ENCODE results near the gene RNF157. TPM values are rescaled to one million over a fixed set of nuclear protein-coding genes. Genes with fewer than 3 reads are reported as not detected.

The RNF157 gene
- total RNA-seq, 4 donors from 2014 or later, result 50.5 to 142 (median 85.3) TPM

GRCh38 chr17:76153202-76153601 is 87.1 kb downstream of the RNF157 start:
- no peak for TF ChIP-seq POLR2A (IDR thresholded peaks at IDR 0.05)
- TF ChIP-seq CTCF (IDR thresholded peaks at IDR 0.05 in 4 of 5, conservative IDR thresholded peaks at IDR 0.05 in 1 of 5), result no peak
- H3K4me3 ChIP-seq, result no peak overlapping the region
- H3K36me3 ChIP-seq, result peaks cover 0 to 27% of the 10 kb centered on the region in 2 donors
- intact Hi-C loops (cut with DNase I; ENCODE audit: low total_unique reads) (no loop called here), in situ Hi-C loops (cut with MboI; ENCODE audit: low sequenced_read_pairs in 4 of 4) (no loop called here)
- DNase-seq, result no peak
- H3K27me3 ChIP-seq, result no peaks in the 10 kb centered on the region
- no peak for ATAC-seq
- no peak overlapping the region for H3K27ac ChIP-seq
- no peaks in the 10 kb centered on the region for H3K4me1 ChIP-seq
- H3K9me3 ChIP-seq, result no peaks in the 10 kb centered on the region

DNA sequence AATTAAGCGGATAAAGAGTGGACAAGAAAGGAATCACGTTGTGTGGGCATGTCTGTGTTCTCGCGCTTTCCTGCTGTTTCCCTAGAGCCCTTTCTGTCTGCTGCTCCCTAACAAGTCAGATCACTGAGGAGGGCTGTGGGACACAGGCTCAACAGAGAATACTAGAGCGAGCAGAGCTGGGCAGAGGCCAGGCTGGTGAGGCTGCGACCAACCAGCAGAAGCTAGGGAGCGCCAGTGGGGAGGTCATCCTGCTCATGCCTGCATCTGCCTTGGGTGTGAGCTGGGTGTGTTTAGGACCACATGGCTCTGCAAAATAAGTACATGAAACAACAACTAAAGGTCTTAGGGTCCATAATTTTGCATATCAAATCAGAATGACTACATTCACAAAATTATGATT is 87.7 kb downstream of the RNF157 start:
- Histone ChIP-seq H3K36me3 (peaks cover 0 to 20% of the 10 kb centered on the region in 2 donors), H3K27ac (no peak overlapping the region), H3K27me3 (no peaks in the 10 kb centered on the region), H3K4me3 (no peak overlapping the region), H3K9me3 (no peaks in the 10 kb centered on the region), H3K4me1 (no peaks in the 10 kb centered on the region)
- in situ Hi-C loops (cut with MboI; ENCODE audit: low sequenced_read_pairs in 4 of 4), result no loop called here
- intact Hi-C loops (cut with DNase I; ENCODE audit: low total_unique reads), result no loop called here
- DNase-seq (no peak), ATAC-seq (no peak)
- TF ChIP-seq CTCF (IDR thresholded peaks at IDR 0.05 in 4 of 5, conservative IDR thresholded peaks at IDR 0.05 in 1 of 5) (no peak), POLR2A (IDR thresholded peaks at IDR 0.05) (no peak)

GRCh38 chr17:76151896-76152454 is 88.3 kb downstream of the RNF157 start:
- ATAC-seq (no peak), DNase-seq (no peak)
- Histone ChIP-seq H3K27ac (no peak overlapping the region), H3K36me3 (peaks cover 0 to 17% of the 10 kb centered on the region in 2 donors), H3K4me1 (no peaks in the 10 kb centered on the region), H3K27me3 (no peaks in the 10 kb centered on the region), H3K4me3 (no peak overlapping the region), H3K9me3 (no peaks in the 10 kb centered on the region)
- in situ Hi-C loops (cut with MboI; ENCODE audit: low sequenced_read_pairs in 4 of 4), result no loop called here
- no peak for TF ChIP-seq POLR2A (IDR thresholded peaks at IDR 0.05)
- no peak for TF ChIP-seq CTCF (IDR thresholded peaks at IDR 0.05 in 4 of 5, conservative IDR thresholded peaks at IDR 0.05 in 1 of 5)
- intact Hi-C loops (cut with DNase I; ENCODE audit: low total_unique reads), result no loop called here

DNA sequence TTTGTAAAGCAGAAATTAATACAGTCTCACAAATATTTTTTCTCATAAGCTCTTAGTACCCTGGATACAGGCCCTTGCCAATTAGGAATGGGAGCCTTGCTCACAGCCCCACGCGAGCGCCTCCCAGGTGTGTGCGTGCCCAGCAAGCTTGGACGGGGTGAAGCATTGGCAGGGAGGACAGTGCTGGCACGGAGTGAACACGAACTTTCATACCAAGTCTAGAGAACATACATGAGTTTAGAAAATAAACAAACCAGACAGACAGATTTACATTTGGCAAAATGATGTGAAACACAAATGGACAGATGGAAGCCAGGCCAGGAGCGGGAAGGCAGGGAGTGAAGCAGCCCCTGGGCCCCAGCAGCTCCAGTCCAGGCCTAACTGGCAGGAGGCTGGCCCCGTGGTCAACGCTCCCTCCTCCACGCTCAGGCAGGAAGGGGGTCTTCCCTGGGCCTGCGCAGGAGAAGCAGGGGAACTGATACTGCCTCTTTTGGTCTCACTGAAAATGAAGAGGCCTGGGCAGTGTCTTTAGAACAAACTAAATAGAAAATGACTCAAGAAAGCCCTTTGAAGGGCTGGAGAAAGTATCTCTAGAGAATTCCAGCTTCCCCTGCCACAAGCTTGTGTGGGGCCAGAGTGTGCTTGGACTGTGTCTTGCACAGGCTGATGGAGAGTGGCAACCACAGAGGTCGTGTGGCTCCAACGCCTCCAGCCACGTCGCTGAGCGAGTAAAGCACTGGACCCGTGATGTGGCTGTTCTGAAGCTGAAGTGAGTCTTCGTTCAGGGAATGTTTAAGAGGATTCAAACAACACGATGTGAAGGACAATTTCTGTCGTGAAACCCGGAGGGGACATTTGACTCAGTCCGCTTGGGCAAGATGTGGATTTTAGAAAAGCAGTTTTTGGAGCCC is 89.3 kb downstream of the RNF157 start:
- no peaks in the 10 kb centered on the region for H3K9me3 ChIP-seq
- ATAC-seq (no peak), DNase-seq (no peak)
- TF ChIP-seq CTCF (IDR thresholded peaks at IDR 0.05 in 4 of 5, conservative IDR thresholded peaks at IDR 0.05 in 1 of 5) (no peak), POLR2A (IDR thresholded peaks at IDR 0.05) (no peak)
- no peaks in the 10 kb centered on the region for H3K27me3 ChIP-seq
- H3K36me3 ChIP-seq, result peaks cover 0 to 17% of the 10 kb centered on the region in 2 donors
- in situ Hi-C loops (cut with MboI; ENCODE audit: low sequenced_read_pairs in 4 of 4) (no loop called here), intact Hi-C loops (cut with DNase I; ENCODE audit: low total_unique reads) (no loop called here)
- H3K27ac ChIP-seq, result no peak overlapping the region
- H3K4me3 ChIP-seq, result no peak overlapping the region
- no peaks in the 10 kb centered on the region for H3K4me1 ChIP-seq

Data from gastrocnemius medialis (tissue), 4 donors.